Measurements from ENCODE around the gene LEMD1.

Gene LEMD1

DNA sequence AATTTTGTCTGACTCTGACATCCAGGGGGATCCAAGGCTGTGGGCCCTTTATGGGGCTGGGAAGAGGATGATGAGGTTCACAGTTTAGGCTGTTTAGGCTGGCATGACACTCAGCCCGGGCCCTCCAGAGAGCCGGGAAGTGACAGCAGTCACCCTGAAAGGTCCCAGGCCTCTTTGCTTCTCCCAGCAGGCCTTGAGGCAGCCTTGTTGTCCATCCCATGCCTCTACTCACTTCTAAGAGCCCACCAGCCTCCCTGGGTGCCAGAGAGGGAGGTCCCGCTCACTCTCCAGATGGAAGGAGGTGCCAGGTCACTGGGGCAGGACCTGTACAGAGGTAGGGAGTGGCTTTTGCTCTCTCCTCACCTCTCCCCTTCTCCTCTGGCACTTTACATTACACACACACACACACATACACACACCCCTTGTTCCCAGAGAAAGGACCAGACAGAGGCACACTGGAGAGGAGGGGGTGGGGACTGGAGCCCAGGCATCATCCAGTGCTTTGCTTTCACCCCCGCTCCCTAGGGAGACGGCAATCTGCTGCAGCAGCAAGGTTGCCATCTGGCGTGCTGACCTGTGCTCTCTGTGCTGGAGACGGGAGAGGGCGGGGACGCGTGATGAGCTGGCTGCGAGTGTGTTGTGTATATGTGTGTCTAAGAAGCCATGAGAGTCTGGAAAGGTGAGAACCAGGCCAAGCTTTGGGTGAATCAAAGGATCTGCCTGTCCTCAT is 69.7 kb downstream of the LEMD1 start:
- Mint-ChIP-seq H3K36me3 (ENCODE audit: low read depth) (no peaks in the 10 kb centered on the region), H3K4me3 (no peak overlapping the region), H3K4me1 (peaks cover 2% of the 10 kb centered on the region), H3K27ac (no peak overlapping the region), H3K27me3 (peaks cover 4% of the 10 kb centered on the region), H3K9me3 (no peaks in the 10 kb centered on the region)
- DNase-seq, result no peak
- no peak for ATAC-seq

- H3K27ac Mint-ChIP-seq, result no peak overlapping the region
- no peaks in the 10 kb centered on the region for H3K36me3 Mint-ChIP-seq (ENCODE audit: low read depth)
- ATAC-seq, result no peak
- no peaks in the 10 kb centered on the region for H3K9me3 Mint-ChIP-seq
- no peak overlapping the region for H3K4me3 Mint-ChIP-seq
- no peak for DNase-seq
- peaks cover 2% of the 10 kb centered on the region for H3K4me1 Mint-ChIP-seq
- H3K27me3 Mint-ChIP-seq, result peaks cover 9% of the 10 kb centered on the region
Observed at GRCh38 chr1:205350691-205351141, 71.1 kb downstream of the LEMD1 start.

GRCh38 chr1:205350124-205350523 is 71.7 kb downstream of the LEMD1 start:
- Mint-ChIP-seq H3K27me3 (peaks cover 10% of the 10 kb centered on the region), H3K27ac (no peak overlapping the region), H3K4me3 (no peak overlapping the region), H3K36me3 (ENCODE audit: low read depth) (no peaks in the 10 kb centered on the region), H3K4me1 (peaks cover 2% of the 10 kb centered on the region), H3K9me3 (no peaks in the 10 kb centered on the region)
- DNase-seq, result no peak
- no peak for ATAC-seq

DNA sequence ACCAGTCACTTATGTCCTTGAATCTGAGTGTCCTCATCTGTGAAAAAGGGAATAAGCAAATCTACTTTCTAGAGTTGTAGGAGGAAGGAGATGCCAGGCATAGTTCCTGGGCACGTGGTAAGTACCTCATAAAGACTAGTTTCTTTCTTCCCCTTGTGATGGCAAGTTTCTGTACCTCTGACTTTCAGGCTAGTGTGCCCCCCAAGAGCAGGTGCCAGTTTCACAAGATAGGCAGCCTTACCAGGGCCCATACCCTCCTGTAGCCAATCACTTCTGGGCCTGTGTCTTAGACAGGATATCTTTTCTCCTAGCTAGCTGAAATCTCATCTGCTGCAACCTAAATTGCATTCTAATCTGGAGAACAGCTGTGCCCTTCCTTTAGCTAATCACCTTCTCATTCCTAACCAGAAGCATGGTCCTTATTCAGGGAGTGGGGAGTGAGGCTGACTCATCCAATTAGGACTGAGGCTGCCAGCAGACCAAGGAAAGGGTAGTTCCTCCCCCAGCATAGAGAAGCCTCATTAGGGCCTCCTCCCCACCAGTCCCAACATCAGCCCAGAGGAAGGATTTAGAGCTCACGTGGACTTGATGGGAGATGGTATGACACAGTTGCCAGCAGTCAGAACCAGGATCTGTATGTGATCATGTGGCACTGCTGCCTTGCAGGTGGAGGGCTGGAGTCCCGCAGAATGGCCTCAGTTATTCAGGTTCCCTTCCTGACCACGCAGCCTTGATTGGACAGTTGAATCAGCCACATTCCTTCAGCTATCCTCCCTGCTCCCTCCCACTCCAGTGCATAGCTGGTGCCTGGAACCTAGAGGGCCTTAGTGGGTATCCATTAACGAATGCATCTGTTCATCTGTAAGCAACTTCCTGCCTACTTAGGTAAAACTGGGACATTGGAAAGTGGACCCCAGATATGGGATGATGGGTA is 73.0 kb downstream of the LEMD1 start:
- no peak for DNase-seq
- H3K4me1 Mint-ChIP-seq, result peaks cover 10% of the 10 kb centered on the region
- ATAC-seq, result no peak
- no peak overlapping the region for H3K27ac Mint-ChIP-seq
- peaks cover 18% of the 10 kb centered on the region for H3K27me3 Mint-ChIP-seq
- H3K36me3 Mint-ChIP-seq (ENCODE audit: low read depth), result no peaks in the 10 kb centered on the region
- no peaks in the 10 kb centered on the region for H3K9me3 Mint-ChIP-seq
- H3K4me3 Mint-ChIP-seq, result no peak overlapping the region

GRCh38 chr1:205346956-205347574 is 74.8 kb downstream of the LEMD1 start:
- H3K4me1 Mint-ChIP-seq, result peaks cover 10% of the 10 kb centered on the region
- H3K27me3 Mint-ChIP-seq, result peaks cover 29% of the 10 kb centered on the region
- no peaks in the 10 kb centered on the region for H3K9me3 Mint-ChIP-seq
- H3K36me3 Mint-ChIP-seq (ENCODE audit: low read depth), result no peaks in the 10 kb centered on the region
- DNase-seq (no peak), ATAC-seq (no peak)
- no peak overlapping the region for H3K27ac Mint-ChIP-seq
- H3K4me3 Mint-ChIP-seq, result no peak overlapping the region

GRCh38 chr1:205345761-205346160 is 76.1 kb downstream of the LEMD1 start:
- ATAC-seq (no peak), DNase-seq (no peak)
- Mint-ChIP-seq H3K4me3 (no peak overlapping the region), H3K36me3 (ENCODE audit: low read depth) (no peaks in the 10 kb centered on the region), H3K27me3 (peaks cover 33% of the 10 kb centered on the region), H3K27ac (no peak overlapping the region), H3K9me3 (no peaks in the 10 kb centered on the region), H3K4me1 (peaks cover 10% of the 10 kb centered on the region)

DNA sequence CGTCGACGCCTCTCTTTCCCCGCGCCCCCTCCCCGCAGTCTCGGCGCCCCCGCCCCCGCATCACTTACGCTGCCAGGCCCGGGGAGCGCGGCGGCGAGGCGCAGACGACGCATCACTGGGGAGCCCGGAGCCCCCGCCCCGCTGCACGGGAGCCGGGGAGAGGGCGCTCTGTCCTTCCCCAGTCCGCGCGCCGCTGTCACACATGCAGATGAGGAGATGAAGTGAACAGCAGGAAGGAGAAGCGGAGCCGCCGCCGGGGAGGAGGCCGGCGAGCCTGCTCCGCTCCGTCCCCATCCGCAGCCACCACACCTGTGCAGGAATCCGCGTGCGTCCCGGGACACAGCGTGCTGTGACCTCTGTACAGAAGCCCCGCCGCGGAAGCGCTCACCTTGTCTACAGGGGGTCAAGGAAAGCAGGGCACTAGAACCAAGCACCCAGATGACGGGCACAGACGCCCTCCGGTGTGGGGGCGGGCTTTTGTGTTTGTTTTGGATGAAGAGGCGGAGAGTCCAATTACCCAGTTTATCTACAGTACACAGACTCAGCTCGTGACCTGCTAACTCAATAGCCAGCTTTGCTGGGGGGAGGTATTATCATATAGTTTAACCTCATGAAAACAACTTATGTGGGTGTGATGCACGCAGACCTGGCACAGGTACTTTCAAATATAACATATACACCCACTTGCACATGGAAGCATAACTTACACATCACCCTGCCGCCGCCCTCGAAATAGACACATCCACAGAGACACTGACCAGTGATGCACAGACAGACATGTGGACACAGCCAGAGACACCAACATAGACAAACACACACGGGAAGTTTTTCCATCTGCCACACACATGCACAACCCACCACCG is 77.6 kb downstream of the LEMD1 start:
- H3K9me3 Mint-ChIP-seq, result no peaks in the 10 kb centered on the region
- H3K27me3 Mint-ChIP-seq, result peaks cover 33% of the 10 kb centered on the region
- peak overlapping the region; percentile 49 for H3K4me3 Mint-ChIP-seq
- no peak overlapping the region for H3K27ac Mint-ChIP-seq
- ATAC-seq (peak; percentile 37), DNase-seq (peak; percentile 42)
- H3K36me3 Mint-ChIP-seq (ENCODE audit: low read depth), result no peaks in the 10 kb centered on the region
- peaks cover 12% of the 10 kb centered on the region for H3K4me1 Mint-ChIP-seq

DNA sequence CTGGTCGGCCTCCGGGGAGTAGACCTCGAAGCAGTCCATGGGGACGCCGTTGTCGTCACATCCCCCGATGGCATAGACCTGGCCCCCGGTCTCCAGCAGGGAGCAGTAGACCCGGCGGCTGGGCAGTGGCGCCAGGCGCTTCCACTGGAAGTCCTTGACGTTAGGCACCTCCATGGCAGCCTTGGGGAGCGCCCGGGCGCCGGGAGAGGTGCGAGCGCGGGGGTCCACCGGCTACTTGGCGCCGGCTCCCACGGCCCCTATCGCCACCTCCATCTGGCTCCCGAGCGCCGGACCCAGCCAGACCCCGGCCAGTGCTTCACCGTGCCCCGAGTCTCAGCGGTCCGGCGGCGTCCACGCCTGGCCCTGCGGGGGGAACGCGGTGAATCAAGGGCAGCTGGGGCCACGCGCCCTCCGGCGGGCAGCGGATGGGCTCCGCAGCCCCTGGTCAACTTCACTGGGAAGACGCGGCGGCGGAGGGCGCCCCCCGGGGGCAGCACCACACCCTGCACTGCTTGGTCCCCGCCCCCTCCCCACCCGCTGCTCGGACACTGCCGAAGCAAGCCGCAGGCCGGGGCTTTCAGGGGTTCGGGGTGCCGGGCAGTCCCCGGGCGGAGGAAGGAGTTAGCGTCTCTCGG is 78.3 kb downstream of the LEMD1 start:
- H3K27ac Mint-ChIP-seq, result no peak overlapping the region
- H3K27me3 Mint-ChIP-seq, result peaks cover 33% of the 10 kb centered on the region
- H3K4me3 Mint-ChIP-seq, result no peak overlapping the region
- H3K36me3 Mint-ChIP-seq (ENCODE audit: low read depth), result no peaks in the 10 kb centered on the region
- H3K4me1 Mint-ChIP-seq, result peaks cover 14% of the 10 kb centered on the region
- no peaks in the 10 kb centered on the region for H3K9me3 Mint-ChIP-seq
- DNase-seq (no peak), ATAC-seq (no peak)

GRCh38 chr1:205342986-205343385 is 78.9 kb downstream of the LEMD1 start:
- H3K27ac Mint-ChIP-seq, result no peak overlapping the region
- no peaks in the 10 kb centered on the region for H3K9me3 Mint-ChIP-seq
- peaks cover 14% of the 10 kb centered on the region for H3K4me1 Mint-ChIP-seq
- H3K36me3 Mint-ChIP-seq (ENCODE audit: low read depth), result no peaks in the 10 kb centered on the region
- no peak overlapping the region for H3K4me3 Mint-ChIP-seq
- peaks cover 33% of the 10 kb centered on the region for H3K27me3 Mint-ChIP-seq
- DNase-seq (no peak), ATAC-seq (no peak)

- H3K36me3 Mint-ChIP-seq (ENCODE audit: low read depth), result no peaks in the 10 kb centered on the region
- ATAC-seq (no peak), DNase-seq (no peak)
- H3K27ac Mint-ChIP-seq, result no peak overlapping the region
- no peaks in the 10 kb centered on the region for H3K9me3 Mint-ChIP-seq
- H3K4me3 Mint-ChIP-seq, result no peak overlapping the region
- H3K27me3 Mint-ChIP-seq, result peaks cover 26% of the 10 kb centered on the region
- peaks cover 14% of the 10 kb centered on the region for H3K4me1 Mint-ChIP-seq
Observed at GRCh38 chr1:205340676-205341075, 81.2 kb downstream of the LEMD1 start.

DNA sequence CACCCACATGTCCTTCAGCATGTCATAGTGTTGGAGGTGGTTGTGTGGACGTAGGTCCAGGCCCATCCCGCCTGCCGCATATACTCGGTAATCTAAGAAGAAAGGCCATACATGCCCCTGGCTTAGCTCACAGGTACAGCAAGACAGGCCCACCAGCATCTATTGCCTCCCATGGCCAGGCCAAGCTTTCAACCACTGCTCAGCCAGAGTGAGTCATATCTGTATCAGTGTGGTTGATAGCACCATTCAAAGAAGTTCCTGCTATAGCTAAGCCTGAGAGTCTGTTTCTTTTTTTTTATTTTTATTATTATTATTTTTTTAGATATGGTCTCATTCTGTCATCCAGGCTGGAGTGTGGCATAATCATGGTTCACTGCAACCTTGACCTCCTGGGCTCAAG is 82.1 kb downstream of the LEMD1 start:
- Mint-ChIP-seq H3K4me1 (peaks cover 12% of the 10 kb centered on the region), H3K36me3 (ENCODE audit: low read depth) (no peaks in the 10 kb centered on the region), H3K27ac (no peak overlapping the region), H3K9me3 (no peaks in the 10 kb centered on the region), H3K4me3 (no peak overlapping the region), H3K27me3 (peaks cover 21% of the 10 kb centered on the region)
- ATAC-seq (peak; percentile 57), DNase-seq (no peak)

DNA sequence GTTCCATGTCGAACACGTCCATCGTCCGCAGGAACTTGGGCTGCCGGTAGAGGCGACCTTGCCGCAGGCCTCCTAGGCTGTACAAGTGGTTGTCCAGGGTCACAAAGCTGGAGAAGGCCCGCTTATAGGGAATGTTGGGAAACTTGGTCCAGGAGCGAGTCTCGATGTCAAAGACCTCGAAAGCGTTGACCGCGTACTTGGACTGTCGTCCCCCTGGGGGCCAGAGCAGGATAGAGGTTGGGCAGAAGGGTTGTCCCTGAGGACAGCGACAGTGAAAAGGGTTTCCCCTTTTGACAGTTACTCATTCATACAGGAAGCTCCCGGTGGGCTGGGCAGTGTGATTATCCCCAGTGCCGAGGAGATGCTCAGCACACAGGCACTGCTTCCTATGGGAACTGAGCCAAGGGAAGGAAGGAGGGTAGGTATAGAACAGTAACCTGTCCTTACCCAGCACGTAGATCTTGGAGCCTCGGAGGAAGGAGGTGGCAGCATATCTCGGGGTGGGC is 82.6 kb downstream of the LEMD1 start:
- Mint-ChIP-seq H3K36me3 (ENCODE audit: low read depth) (no peaks in the 10 kb centered on the region), H3K27me3 (peaks cover 17% of the 10 kb centered on the region), H3K27ac (no peak overlapping the region), H3K9me3 (no peaks in the 10 kb centered on the region), H3K4me3 (no peak overlapping the region), H3K4me1 (peaks cover 8% of the 10 kb centered on the region)
- ATAC-seq, result no peak
- no peak for DNase-seq

DNA sequence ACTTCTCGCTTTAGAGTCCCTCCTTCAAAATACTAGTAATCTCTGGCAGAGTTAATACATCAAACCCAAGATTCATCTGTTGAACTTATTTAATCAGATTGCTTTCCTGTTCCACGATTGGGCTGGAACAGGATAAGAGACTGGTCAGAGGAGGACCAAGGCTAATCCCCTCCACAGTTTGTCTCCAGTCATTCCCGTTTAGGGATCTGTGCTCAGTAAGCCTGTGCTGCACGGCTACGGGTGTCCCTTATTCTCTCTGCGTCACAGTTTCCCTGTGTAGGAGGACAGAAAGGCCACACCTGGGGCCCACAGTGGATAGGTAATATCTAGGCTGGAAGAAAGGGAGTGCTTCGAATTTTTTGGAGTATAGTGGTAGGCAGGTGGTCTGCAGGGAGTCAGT is 83.8 kb downstream of the LEMD1 start:
- peaks cover 13% of the 10 kb centered on the region for H3K27me3 Mint-ChIP-seq
- no peaks in the 10 kb centered on the region for H3K36me3 Mint-ChIP-seq (ENCODE audit: low read depth)
- DNase-seq (no peak), ATAC-seq (no peak)
- peaks cover 6% of the 10 kb centered on the region for H3K4me1 Mint-ChIP-seq
- no peak overlapping the region for H3K4me3 Mint-ChIP-seq
- H3K9me3 Mint-ChIP-seq, result no peaks in the 10 kb centered on the region
- no peak overlapping the region for H3K27ac Mint-ChIP-seq

Data from activated naive CD8-positive, alpha-beta T cell treated with anti-CD3 and anti-CD28 coated beads, Interleukin-2, amount 50 U/mL, for 24 hours (primary cell).